Endometrium (tissue), 2 donors: ENCODE results near the gene F2RL2.

Experiments
- FAIRE-seq: peaks from 2 replicates; lab custom pipeline; 2012; peaks lifted over from hg19 to GRCh38; lab: Jason Lieb, UNC
- donor health status: control.
- donor health status: control.

F2RL2 gene

GRCh38 chr5:76583163-76584047, 39.8 kb downstream of the F2RL2 start:
- peak; percentile 98 for FAIRE-seq

- FAIRE-seq = no peak
Measured at GRCh38 chr5:76582230-76583162, 40.7 kb downstream of the F2RL2 start.

DNA sequence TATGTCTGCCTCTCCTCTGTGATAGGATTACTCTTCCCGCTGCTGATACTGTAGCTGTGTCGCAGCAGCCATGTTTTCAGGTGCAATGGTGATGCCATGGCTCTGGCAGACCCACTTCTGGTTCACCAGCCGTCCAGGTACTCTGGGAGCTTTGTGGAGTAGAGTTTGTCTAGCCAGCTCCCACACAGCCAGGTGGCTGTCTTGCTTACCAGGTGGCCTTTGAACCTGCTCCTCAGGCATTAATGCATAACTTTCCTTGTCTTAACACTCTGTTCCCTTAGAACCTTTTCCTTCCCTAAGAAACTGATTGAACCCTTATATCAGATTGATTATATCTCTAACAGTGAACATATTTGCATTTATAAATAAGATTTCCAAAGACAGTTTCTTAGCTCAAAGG, 42.2 kb downstream of the F2RL2 start:
- FAIRE-seq = no peak

DNA sequence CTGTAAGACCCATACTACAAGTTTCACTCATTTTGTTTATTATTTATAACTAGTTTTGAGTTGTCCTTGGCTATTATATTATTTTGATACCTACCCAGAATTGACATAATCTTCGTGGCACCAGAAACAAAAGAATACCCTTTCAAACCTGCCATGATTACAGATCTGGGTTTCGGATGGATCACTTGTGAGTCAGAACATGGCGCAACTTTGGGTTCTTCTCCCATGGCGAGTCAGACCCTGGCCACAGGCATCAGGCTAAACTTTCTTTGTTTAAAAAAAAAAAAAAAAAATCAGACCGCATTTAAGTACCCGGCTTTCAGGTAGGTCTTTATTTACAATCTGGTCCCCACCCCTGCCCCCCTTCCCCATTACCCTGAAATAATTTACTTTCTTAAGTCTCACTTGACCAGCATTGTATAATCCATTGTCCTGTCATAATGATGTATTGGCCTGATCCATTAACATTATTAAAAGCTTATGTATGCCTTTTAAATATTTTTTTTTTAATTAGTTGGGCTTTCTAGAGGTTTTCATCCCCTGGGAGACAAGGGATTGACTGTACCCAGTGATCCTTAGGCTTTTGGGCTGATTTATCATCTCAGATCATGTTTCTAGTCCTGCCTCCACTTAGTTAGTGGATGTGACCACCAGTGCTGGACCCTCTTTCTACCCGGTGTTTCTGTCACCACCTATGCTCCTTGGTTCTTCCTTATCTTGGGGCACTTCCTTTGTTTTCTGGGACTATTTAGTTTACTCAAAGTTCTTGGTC, 43.9 kb downstream of the F2RL2 start:
- no peak for FAIRE-seq

- no peak for FAIRE-seq
Measured at GRCh38 chr5:76576996-76577395, 46.2 kb downstream of the F2RL2 start.

DNA sequence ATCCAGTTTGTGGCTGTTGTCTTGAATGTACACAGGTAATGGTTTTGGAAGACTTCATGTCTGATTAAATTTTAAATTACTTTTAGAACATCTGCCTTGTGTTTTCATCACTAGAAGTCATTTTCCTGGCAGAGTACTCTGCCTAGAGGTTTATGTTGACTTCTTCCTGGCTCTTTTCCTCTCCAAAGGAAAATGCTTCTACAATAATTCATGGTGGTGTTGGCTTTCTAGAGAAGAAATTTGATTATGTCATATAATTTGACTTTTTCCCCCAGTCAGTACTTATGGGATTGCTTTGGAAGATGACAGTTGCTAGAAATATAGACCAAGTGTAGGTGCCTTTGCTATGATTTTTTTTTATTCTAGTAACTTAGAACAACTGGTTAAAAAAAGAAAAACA, 46.8 kb downstream of the F2RL2 start:
- no peak for FAIRE-seq

GRCh38 chr5:76571559-76571958, 51.6 kb downstream of the F2RL2 start:
- FAIRE-seq = no peak

DNA sequence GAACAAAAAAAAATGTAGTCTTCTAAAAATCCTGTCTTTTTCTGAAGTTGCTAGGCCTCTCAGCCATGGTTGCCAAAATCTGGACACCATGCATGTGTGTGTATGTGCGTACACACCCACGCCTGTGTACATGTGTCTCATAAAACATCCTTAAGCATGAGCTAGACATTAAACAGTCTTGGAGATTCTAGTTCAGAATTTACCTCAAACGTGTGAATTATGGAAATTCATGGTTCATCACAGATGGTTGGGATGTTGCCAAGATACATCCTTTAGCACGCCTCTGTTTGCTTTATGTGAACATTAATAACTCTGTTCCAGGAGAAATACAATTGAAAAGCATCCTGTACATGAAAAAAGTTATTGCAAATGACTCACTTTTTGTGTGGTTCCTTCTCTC, 53.0 kb downstream of the F2RL2 start:
- no peak for FAIRE-seq
